Measurements from ENCODE around the gene HSF5.

- TF ChIP-seq CTCF (conservative IDR thresholded peaks at IDR 0.05; ENCODE audit: low read depth, low read length) (no peak), EZH2 (IDR thresholded peaks at IDR 0.05; ENCODE audit: low read length, unreplicated experiment) (no peak), EZH2phosphoT487 (IDR thresholded peaks at IDR 0.05; ENCODE audit: borderline replicate concordance, low read length) (no peak)
These were observed 86.2 kb downstream of the HSF5 start for GRCh38 chr17:58402047-58402446.
